ENCODE measurements around the gene RABL6.

GRCh38 chr9:136856079-136856476 lies 48.3 kb downstream of the RABL6 start:
- TF ChIP-seq CTCF (conservative IDR thresholded peaks at IDR 0.05 in 1 of 2, IDR thresholded peaks at IDR 0.05 in 1 of 2; ENCODE audit: low read depth in 1 of 2, low read length in 2 of 2) (no peak), EZH2 (IDR thresholded peaks at IDR 0.05; ENCODE audit: low read length, missing control alignments) (no peak)
